Spleen (tissue), 11 donors: ENCODE measurements around the gene RPL32. TPM values are rescaled to one million over a fixed set of nuclear protein-coding genes. Genes with fewer than 3 reads are reported as not detected.
A peak's percentile ranks its signal among the peaks of the same experiment; 100 is the strongest.
"Not testable (repeated sequence)": the region's sequence is repeated elsewhere in the genome, so short reads cannot be mapped to it uniquely, and the experiment has no call there.

Source experiments
- DNase-seq: peaks from one replicate; pipeline ENCODE4 v3.0.0-alpha.2; 2020
- H3K27ac ChIP-seq, 8 donors: fragments of 200-600 bp; sonication (generic) in 7 of 8; 1 replicate in 4 of 8; 2 replicates in 4 of 8; pipeline versions ENCODE4 v1.5.0 to v1.8.0; 2016 to 2021; ENCODE audit warnings: inconsistent platforms in 4 of 8, mild to moderate bottlenecking in 4 of 8, moderate library complexity in 1 of 8
- H3K27me3 ChIP-seq, 7 donors: fragments of 200-600 bp; sonication (generic) in 6 of 7; replicated peaks in 1 of 7; 1 replicate in 4 of 7; 2 replicates in 3 of 7; pipeline versions ENCODE4 v1.5.0 to v1.8.0; 2016 to 2021; ENCODE audit warnings: inconsistent platforms in 3 of 7, mild to moderate bottlenecking in 1 of 7
- H3K36me3 ChIP-seq, 6 donors: fragments of 200-600 bp; sonication (generic) in 5 of 6; 1 replicate in 4 of 6; 2 replicates in 2 of 6; pipeline versions ENCODE4 v1.5.0 to v1.8.0; 2016 to 2021; ENCODE audit warnings: inconsistent platforms in 2 of 6
- H3K4me1 ChIP-seq, 6 donors: fragments of 200-600 bp; sonication (generic) in 5 of 6; 1 replicate in 3 of 6; 2 replicates in 3 of 6; pipeline versions ENCODE4 v1.5.0 to v1.8.0; 2016 to 2021; ENCODE audit warnings: inconsistent platforms in 3 of 6
- H3K4me3 ChIP-seq, 8 donors: fragments of 200-600 bp; sonication (generic) in 7 of 8; 1 replicate in 4 of 8; 2 replicates in 4 of 8; pipeline versions ENCODE4 v1.5.0 to v1.8.0; 2016 to 2021; ENCODE audit warnings: inconsistent platforms in 4 of 8, mild to moderate bottlenecking in 4 of 8, moderate library complexity in 2 of 8
- H3K9me3 ChIP-seq, 8 donors: fragments of 200-600 bp; sonication (generic) in 7 of 8; 1 replicate in 4 of 8; 2 replicates in 4 of 8; pipeline versions ENCODE4 v1.5.0 to v1.8.0; 2016 to 2021; ENCODE audit warnings: inconsistent platforms in 4 of 8
- POLR2A ChIP-seq, 3 donors: fragments of 450-650 bp; IDR thresholded peaks; one replicate each; pipeline ENCODE4 v1.5.1; 2017; ENCODE audit warnings: antibody characterized with exemption in 3 of 3, mild to moderate bottlenecking in 1 of 3
- POLR2AphosphoS5 ChIP-seq, 3 donors: sonication (generic); formaldehyde crosslinking; IDR thresholded peaks; one replicate each; pipeline ENCODE4 v1.5.1; 2017; ENCODE audit warnings: antibody characterized with exemption in 3 of 3
- WGBS, 5 donors: extraction: QIAGEN DNeasy Blood & Tissue Kit in 3 of 5; methylation state at CpG; one replicate each; pipeline versions ENCODE4 v1.1.5 to v1.1.7; 2013 to 2018; 5-methylcytosine and 5-hydroxymethylcytosine counted together
- intact Hi-C: fragments of 100-400 bp; cut with DNase I; formaldehyde crosslinking; loops from one replicate; pipeline ENCODE4 v1.15.0; 2023; ENCODE audit warnings: low total_unique reads
- polyA plus RNA-seq, 3 donors: library from polyadenylated mRNA; stranded (reverse); fragments of 200-250 nt; gene quantifications; one replicate each; pipeline ENCODE4 v1.2.1, GENCODE V29; 2013
- total RNA-seq, 7 donors: library from RNA; depleted of rRNA in 3 of 7; stranded (reverse); fragments of >200 nt in 3 of 7; fragmentation: NEBNext Ultra II Directional in 4 of 7; extraction: Animal tissue kit (Norgen Biotek cat#: 25700) in 4 of 7; gene quantifications; one replicate each; pipeline versions ENCODE4 v1.1.0 to v1.2.1, GENCODE V29; 2016 to 2021
- TF ChIP-seq, protein P1 (sequence below), 11 experiments: fragments of 200-600 bp in 7 of 11; fragments of 450-650 bp in 4 of 11; sonication (generic) in 4 of 11; IDR thresholded peaks in 8 of 11; conservative IDR thresholded peaks in 3 of 11; 1 replicate in 7 of 11; 2 replicates in 4 of 11; pipeline versions ENCODE4 v1.4.0 to v1.8.0; 2016 to 2021; ENCODE audit warnings: antibody characterized with exemption in 11 of 11, inconsistent platforms in 4 of 11, mild to moderate bottlenecking in 1 of 11
- donor health status: healthy with polysubstance abuse.
- donor health status: DM: no; HTN: no; CAD: no; lungs with moderate emphysema.
- donor health status: DM: no; HTN: no; CAD: no.
- donor health status: Bipolar disorder and iron deficiency.
- donor health status: healthy.
- donor health status: DM: no; HTN: no; CAD: no.
- donor health status: DM: yes; HTN: yes; CAD: no.

RPL32 gene
- total and polyA plus RNA-seq, 10 donors: 911 to 6,164 (median 1,572) TPM

DNA sequence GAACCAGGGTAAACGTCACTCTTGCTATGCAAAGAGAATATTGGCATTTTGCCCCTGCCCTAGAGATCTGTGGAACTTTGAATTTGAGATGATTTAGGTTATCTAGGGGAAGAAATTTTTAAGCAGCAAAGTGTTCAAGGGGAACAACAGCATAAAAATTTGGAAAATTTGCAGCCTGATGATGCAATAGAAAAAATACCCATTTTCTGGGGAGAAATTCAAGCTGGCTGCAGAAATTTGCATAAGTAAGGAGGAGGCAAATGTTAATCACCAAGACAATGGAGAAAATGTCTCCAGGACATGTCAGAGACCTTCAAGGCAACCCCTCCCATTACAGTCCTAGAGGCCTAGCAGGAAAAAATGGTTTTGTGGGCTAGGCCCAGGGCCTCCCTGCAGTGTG is 4.4 kb upstream of the RPL32 start:
- Histone ChIP-seq H3K27ac (no peak overlapping the region), H3K27me3 (no peaks in the 10 kb centered on the region), H3K4me3 (no peak overlapping the region), H3K36me3 (no peaks in the 10 kb centered on the region), H3K9me3 (no peaks in the 10 kb centered on the region), H3K4me1 (peaks cover 0 to 10% (median 5%) of the 10 kb centered on the region in 6 donors)
- DNase-seq: no peak
- TF ChIP-seq, protein P1, sequence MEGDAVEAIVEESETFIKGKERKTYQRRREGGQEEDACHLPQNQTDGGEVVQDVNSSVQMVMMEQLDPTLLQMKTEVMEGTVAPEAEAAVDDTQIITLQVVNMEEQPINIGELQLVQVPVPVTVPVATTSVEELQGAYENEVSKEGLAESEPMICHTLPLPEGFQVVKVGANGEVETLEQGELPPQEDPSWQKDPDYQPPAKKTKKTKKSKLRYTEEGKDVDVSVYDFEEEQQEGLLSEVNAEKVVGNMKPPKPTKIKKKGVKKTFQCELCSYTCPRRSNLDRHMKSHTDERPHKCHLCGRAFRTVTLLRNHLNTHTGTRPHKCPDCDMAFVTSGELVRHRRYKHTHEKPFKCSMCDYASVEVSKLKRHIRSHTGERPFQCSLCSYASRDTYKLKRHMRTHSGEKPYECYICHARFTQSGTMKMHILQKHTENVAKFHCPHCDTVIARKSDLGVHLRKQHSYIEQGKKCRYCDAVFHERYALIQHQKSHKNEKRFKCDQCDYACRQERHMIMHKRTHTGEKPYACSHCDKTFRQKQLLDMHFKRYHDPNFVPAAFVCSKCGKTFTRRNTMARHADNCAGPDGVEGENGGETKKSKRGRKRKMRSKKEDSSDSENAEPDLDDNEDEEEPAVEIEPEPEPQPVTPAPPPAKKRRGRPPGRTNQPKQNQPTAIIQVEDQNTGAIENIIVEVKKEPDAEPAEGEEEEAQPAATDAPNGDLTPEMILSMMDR (IDR thresholded peaks at IDR 0.05 in 8 of 11, conservative IDR thresholded peaks at IDR 0.05 in 3 of 11): no peak
- TF ChIP-seq POLR2AphosphoS5 (IDR thresholded peaks at IDR 0.05) (no peak), POLR2A (IDR thresholded peaks at IDR 0.05) (no peak)
- 38 to 63% (median 44%) methylated on average over 1 of the region's 1 CpG for WGBS, 5 donors
- intact Hi-C loops: no loop called here

DNA sequence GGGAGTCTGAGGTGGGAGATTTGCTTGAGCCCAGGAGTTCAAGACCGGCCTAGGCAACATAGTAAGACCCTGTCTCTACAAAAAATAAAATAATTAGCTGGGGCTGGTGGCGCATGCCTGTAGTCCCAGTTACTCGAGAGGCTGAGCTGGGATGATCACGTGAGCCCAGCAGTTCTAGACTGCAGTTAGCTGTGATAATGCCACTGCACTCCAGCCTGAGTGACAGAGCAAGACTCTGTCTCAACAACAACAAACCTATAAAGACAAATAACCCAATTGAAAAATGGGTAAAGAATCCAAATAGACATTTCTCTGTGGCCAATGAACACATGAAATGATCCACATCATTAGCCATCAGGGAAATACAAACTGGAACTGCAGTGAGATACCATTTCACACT is 1.1 kb upstream of the RPL32 start:
- TF ChIP-seq, protein P1 (IDR thresholded peaks at IDR 0.05 in 8 of 11, conservative IDR thresholded peaks at IDR 0.05 in 3 of 11): no peak
- TF ChIP-seq POLR2A (IDR thresholded peaks at IDR 0.05): no peak
- no peak for TF ChIP-seq POLR2AphosphoS5 (IDR thresholded peaks at IDR 0.05)
- peaks cover 16 to 42% (median 39%) of the 10 kb centered on the region in 6 donors for H3K4me1 ChIP-seq
- 95 to 99% (median 96%) methylated on average over 4 of the region's 4 CpGs for WGBS, 5 donors
- no peak for DNase-seq
- H3K4me3 ChIP-seq: no peak overlapping the region
- peak overlapping the region in 1 of 8 donors; percentile 97 for H3K27ac ChIP-seq
- H3K36me3 ChIP-seq: peaks cover 0 to 29% (median 22%) of the 10 kb centered on the region in 6 donors
- no peaks in the 10 kb centered on the region for H3K27me3 ChIP-seq
- no peaks in the 10 kb centered on the region for H3K9me3 ChIP-seq
- intact Hi-C loops: no loop called here

DNA sequence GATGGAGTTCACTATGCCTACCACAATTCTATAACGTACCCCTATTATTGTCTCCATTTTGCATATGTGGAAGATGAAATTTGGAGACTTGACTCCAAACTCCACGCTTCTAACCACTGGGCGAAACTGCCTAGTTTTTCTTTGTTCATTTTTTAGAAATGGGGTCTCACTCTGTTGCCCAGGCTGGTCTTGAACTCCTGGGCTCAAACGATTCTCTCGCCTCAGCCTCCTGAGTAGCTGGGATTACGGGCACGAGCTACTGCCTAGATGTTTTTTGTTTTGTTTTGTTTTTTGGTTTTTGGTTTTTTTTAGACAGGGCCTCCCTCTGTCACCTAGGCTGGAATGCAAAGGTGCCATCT is 584 bp upstream of the RPL32 start:
- intact Hi-C loops: no loop called here
- Histone ChIP-seq H3K4me1 (peaks cover 16 to 47% (median 41%) of the 10 kb centered on the region in 6 donors), H3K9me3 (no peaks in the 10 kb centered on the region), H3K27me3 (no peaks in the 10 kb centered on the region), H3K36me3 (peaks cover 0 to 34% (median 27%) of the 10 kb centered on the region in 6 donors), H3K4me3 (peak overlapping the region in 4 of 8 donors; percentile 81 to 88 (median 86)), H3K27ac (peak overlapping the region; percentile 88 to 98 (median 94))
- TF ChIP-seq, protein P1 (IDR thresholded peaks at IDR 0.05 in 8 of 11, conservative IDR thresholded peaks at IDR 0.05 in 3 of 11): peak in 5 of 11 experiments; percentile 15 to 40 (median 34)
- no peak for TF ChIP-seq POLR2A (IDR thresholded peaks at IDR 0.05)
- no peak for DNase-seq
- WGBS, 5 donors: 40 to 55% (median 43%) methylated on average over 7 of the region's 7 CpGs

DNA sequence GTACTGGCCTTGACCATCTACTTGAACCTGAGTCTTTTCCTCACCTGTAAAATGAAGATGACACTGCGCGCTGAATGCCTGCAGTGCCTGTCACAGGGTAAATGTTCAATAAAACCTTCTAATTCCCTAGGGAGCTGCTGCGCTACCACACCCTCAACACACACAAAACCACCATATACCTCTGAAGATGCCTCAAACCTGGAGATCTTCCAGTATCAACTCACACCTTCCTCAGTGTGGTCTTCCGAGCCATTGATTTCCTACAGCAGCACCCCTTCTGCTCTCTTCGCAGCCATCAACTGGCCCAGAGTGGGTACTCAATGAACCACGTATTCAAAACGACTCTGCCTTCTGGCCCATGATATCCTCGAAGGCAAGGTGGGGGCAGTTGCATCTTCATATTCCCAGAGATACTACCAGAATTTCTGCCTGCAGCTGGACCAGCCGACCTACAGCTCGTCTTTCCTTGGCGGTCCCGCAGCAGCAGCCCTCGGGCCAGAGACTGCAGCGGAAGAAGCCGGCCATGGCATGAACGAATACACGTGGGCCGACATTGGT is 695 bp downstream of the RPL32 start:
- intact Hi-C loops: no loop called here
- peaks cover 0 to 47% (median 40%) of the 10 kb centered on the region in 6 donors for H3K36me3 ChIP-seq
- 4 to 9% (median 8%) methylated on average over 16 to 18 of the region's 18 CpGs for WGBS, 5 donors
- H3K27me3 ChIP-seq: no peaks in the 10 kb centered on the region
- TF ChIP-seq, protein P1 (IDR thresholded peaks at IDR 0.05 in 8 of 11, conservative IDR thresholded peaks at IDR 0.05 in 3 of 11): no peak
- no peak for TF ChIP-seq POLR2AphosphoS5 (IDR thresholded peaks at IDR 0.05)
- DNase-seq: no peak
- H3K4me1 ChIP-seq: peaks cover 16 to 50% (median 42%) of the 10 kb centered on the region in 6 donors
- H3K27ac ChIP-seq: peak overlapping the region; percentile 88 to 98 (median 94)
- H3K9me3 ChIP-seq: no peaks in the 10 kb centered on the region
- H3K4me3 ChIP-seq: peak overlapping the region; percentile 47 to 96 (median 86)

DNA sequence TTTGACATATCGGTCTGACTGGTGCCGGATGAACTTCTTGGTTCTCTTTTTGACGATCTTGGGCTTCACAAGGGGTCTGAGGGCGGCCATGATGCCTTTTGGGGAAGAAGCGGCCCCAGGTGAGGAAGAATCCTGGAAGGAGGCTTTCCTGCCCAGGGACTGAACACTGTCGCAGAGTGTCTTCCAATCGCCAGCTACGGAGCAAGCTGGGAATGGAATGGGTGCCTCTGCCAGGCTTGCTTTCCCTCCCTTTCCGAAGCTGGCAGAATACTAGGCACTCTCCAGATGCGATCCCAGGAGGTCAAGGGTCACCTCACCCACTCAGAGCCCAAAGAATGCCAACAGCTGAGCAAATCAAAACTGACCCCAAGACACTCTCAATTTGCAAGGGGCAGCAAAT is 1.2 kb downstream of the RPL32 start:
- Histone ChIP-seq H3K4me1 (peaks cover 16 to 50% (median 42%) of the 10 kb centered on the region in 6 donors), H3K36me3 (peaks cover 0 to 52% (median 45%) of the 10 kb centered on the region in 6 donors), H3K27ac (peak overlapping the region in 5 of 8 donors; percentile 93 to 97 (median 95)), H3K4me3 (peak overlapping the region; percentile 47 to 96 (median 86))
- intact Hi-C loops, H3K27me3 ChIP-seq, DNase-seq, H3K9me3 ChIP-seq: not testable (repeated sequence)
- WGBS, 5 donors: 47 to 67% (median 58%) methylated on average over 5 to 10 of the region's 10 CpGs
